Measurements from ENCODE around the gene ACTL7B. TPM values are rescaled to one million over a fixed set of nuclear protein-coding genes. Genes with fewer than 3 reads are reported as not detected.

ACTL7B gene
- total and polyA plus RNA-seq, 2 of the 4 experiments (the other 2 are of a cell fraction), result not detected

- Histone ChIP-seq H2BK20ac (ENCODE audit: low read depth, low read length) (no peak overlapping the region), H3K4me1 (ENCODE audit: control insufficient read depth, insufficient read depth, low read length) (no peaks in the 10 kb centered on the region), H3K9ac (ENCODE audit: low read depth, low read length) (no peak overlapping the region), H4K5ac (ENCODE audit: low read depth, low read length) (no peak overlapping the region), H2AK5ac (ENCODE audit: low read depth, low read length) (no peak overlapping the region), H2AK9ac (replicated peaks; ENCODE audit: low read depth, low read length, poor library complexity) (no peak overlapping the region), H4K91ac (ENCODE audit: insufficient read depth, low read depth, low read length) (no peak overlapping the region), H3K36me3 (ENCODE audit: control insufficient read depth, insufficient read depth, low read length) (no peaks in the 10 kb centered on the region), H3K27me3 (ENCODE audit: control insufficient read depth, insufficient read depth, low read length) (peaks cover 8% of the 10 kb centered on the region), H2BK15ac (ENCODE audit: low read depth, low read length) (no peak overlapping the region), H3K18ac (ENCODE audit: low read depth, low read length) (no peak overlapping the region), H3K4me2 (ENCODE audit: low read depth, low read length) (no peak overlapping the region), H3K23ac (ENCODE audit: low read depth, low read length) (no peak overlapping the region), H3K4ac (ENCODE audit: low read depth, low read length) (no peak overlapping the region), H2BK120ac (ENCODE audit: low read depth, low read length) (no peak overlapping the region), H3K14ac (replicated peaks; ENCODE audit: low read depth, low read length) (no peak overlapping the region), H3K9me1 (ENCODE audit: insufficient read depth, low read length) (no peaks in the 10 kb centered on the region), H2BK5ac (ENCODE audit: low read depth, low read length, poor library complexity, severe bottlenecking) (no peak overlapping the region), H3K27ac (ENCODE audit: insufficient read depth, low read length) (no peak overlapping the region), H3K79me1 (ENCODE audit: low read depth in 1 of 2, low read length in 2 of 2) (no peaks in the 10 kb centered on the region), H3K9me3 (ENCODE audit: control insufficient read depth, insufficient read depth, low read length) (no peaks in the 10 kb centered on the region), H4K20me1 (ENCODE audit: insufficient read depth, low read length) (no peaks in the 10 kb centered on the region), H4K8ac (ENCODE audit: low read depth in 2 of 2, low read length in 2 of 2) (no peak overlapping the region), H3K4me3 (ENCODE audit: insufficient read depth, low read depth, low read length) (no peak overlapping the region), H2AFZ (replicated peaks; ENCODE audit: low read length, poor library complexity) (no peak overlapping the region), H3K56ac (ENCODE audit: extremely low read depth, insufficient read depth, low read length) (no peak overlapping the region)
- ATAC-seq (ENCODE audit: low read depth) (no peak), DNase-seq (no peak)
- ChIA-PET POLR2A (ENCODE audit: unreplicated experiment) (no interaction called here), CTCF (no interaction called here)
- in situ Hi-C loops (cut with MboI; ENCODE audit: low sequenced_read_pairs), result no loop called here
- no CpG with 5 or more reads among the region's 1 CpG for WGBS, 2 experiments (ENCODE audit: extremely low coverage in 2 of 2, insufficient read length in 1 of 2)
- intact Hi-C loops (cut with micrococcal nuclease), result no loop called here
- no peak for TF ChIP-seq MAFK (IDR thresholded peaks at IDR 0.05; ENCODE audit: low read depth, low read length)
- TF ChIP-seq ELK1 (IDR thresholded peaks at IDR 0.05; ENCODE audit: borderline replicate concordance, low read depth, low read length), result no peak
- TF ChIP-seq FOS (IDR thresholded peaks at IDR 0.05; ENCODE audit: low read depth, low read length), result no peak
- no peak for TF ChIP-seq SMC3 (IDR thresholded peaks at IDR 0.05; ENCODE audit: low read depth, low read length)
- TF ChIP-seq NFE2L2 (IDR thresholded peaks at IDR 0.05; ENCODE audit: low read depth, low read length), result no peak
- dilution Hi-C loops (cut with HindIII; ENCODE audit: low sequenced_read_pairs, unreplicated experiment), result no loop called here
- BruUV-seq (replicated peaks), result no TSS peak
These were observed 3.7 kb downstream of the ACTL7B start for GRCh38 chr9:108852079-108852478.

All from IMR-90 (cell line).